NCI-H2029 treated with DMSO at 0.1 percent for 48 hours (cell line): ENCODE results near the gene RPP30.

ENCODE experiments used
- DNase-seq: peaks from one replicate; lab custom pipeline; 2025; lab: John Stamatoyannopoulos, UW

RPP30 gene

GRCh38 chr10:90871766-90872647 is at the start of gene RPP30:
RPP30 (plus strand) TSS chr10:90871974; CDS start chr10:90871987, 13 bp downstream.
- DNase-seq, result peak; percentile 29

DNA sequence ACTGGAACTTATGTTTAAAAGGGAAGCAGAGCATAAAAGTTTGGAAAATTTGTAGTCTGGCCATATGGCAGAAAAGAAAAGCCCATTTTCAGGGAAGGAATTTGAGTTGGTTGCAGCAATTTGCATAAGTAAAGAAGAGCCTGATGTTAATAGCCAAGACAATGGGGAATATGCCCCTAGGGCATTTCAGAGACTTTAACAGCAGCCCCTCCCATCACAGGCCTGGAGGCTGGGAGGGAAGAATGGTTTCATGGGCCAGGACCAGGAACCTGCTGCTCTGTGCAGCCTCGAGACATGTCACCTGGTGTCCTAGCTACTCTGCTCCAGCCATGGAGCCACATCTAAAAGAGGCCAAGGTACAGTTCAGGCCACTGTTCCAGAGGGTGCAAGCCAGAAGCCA is 49.3 kb upstream of the RPP30 start:
- no peak for DNase-seq

- no peak for DNase-seq
Observed at GRCh38 chr10:90832111-90832510, 39.7 kb upstream of the RPP30 start.

GRCh38 chr10:90834326-90834725 is 37.4 kb upstream of the RPP30 start:
- DNase-seq, result no peak

GRCh38 chr10:90837486-90837885 is 34.3 kb upstream of the RPP30 start:
- DNase-seq, result no peak

DNA sequence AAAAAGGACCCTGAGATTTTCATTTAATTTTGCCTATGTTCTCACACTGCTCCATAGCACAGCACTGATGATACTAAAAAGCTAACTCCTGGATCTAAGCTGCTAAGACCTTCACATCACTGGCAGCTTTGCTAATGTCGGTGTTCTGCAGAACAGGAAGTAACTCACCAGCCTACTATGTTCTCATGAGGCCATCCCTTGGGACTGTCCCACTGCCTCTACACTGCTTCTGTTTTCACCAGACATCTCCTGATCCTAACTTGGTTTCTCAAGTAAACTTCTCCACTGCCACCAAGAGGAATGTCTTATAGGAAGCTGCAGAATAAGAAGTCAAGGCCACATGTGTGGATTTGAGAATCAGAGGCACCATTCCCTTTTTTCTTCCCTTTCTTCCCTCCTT is 29.0 kb upstream of the RPP30 start:
- DNase-seq, result no peak

DNA sequence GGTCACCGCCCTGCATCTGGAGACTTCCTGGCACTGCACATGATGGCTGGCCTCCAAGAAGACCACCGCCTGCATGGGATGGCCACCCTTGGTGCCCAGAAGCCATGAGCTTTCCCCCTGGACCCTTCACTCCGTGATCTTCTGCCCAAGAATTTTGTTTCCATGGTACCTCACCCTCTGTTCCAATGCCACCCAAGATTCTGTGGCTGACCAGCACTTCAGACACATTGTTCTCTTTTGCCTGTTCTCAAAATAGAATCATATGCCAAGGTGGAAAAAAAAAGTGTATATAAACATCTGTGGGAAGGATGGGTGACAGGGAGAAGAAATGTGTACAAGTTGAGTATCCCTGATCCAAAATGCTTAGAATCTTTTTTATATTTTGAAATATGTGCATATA is 26.0 kb upstream of the RPP30 start:
- no peak for DNase-seq

DNA sequence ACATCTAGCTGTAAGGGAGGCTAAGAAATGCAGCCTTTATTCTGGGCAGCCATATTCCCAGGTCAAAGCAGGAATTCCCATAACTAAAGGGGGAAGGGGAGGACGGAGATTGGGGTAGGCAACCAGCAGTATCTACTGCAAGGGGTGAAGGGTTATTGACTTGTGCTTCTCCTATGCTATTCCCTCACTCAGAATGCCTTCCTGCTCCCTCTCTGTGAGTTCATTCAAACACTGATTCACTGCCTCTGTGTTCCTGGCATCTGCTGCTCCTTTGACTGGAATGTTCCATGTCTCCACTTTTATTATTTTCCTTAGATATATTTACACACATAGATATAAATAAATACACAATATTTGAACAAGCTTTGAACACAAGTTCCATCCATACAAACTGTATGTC is 25.0 kb upstream of the RPP30 start:
- DNase-seq, result no peak

- no peak for DNase-seq
Observed at GRCh38 chr10:90847436-90847835, 24.3 kb upstream of the RPP30 start.

GRCh38 chr10:90849956-90850749 is 21.6 kb upstream of the RPP30 start:
- no peak for DNase-seq

DNA sequence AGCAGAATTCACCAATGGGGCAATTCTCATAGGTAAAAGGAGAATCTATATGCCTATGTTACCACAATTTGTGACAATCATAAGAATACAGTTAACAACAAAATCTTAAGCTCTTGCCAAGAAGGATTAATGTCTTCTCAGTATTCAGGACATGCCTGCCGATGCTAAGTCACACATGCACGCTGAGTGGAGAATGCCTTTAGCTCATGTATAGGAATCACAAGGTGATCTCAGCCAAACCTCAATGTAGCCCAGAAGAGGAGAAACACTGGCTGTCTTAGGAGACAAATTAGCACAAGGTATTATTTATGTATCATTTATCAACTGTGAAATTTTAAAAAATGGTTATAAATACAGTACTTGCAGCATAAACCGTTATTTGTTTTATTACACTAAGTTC is 16.6 kb upstream of the RPP30 start:
- no peak for DNase-seq

DNA sequence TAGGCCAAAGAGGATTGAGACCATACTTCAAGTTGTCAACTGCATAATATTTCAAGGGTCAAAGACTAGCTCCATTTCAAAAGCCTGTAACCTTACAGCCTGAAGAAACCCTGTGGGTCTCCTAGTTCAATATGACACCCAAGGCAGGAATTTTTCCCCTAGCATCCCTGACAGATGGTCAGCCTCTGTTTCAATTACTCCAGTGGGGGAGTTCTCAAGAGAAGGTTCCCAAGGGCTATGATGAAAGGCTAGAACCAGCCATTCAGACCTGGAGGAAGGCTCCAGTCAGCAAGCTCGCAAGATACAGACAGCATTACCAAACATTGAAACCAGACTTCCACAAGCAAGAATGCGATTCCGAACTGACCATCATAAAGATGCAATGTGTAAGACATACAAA is 15.5 kb upstream of the RPP30 start:
- no peak for DNase-seq

GRCh38 chr10:90856964-90857634 is 14.7 kb upstream of the RPP30 start:
- no peak for DNase-seq

- no peak for DNase-seq
Observed at GRCh38 chr10:90857635-90858460, 13.9 kb upstream of the RPP30 start, which contains the start of gene HTR7. HTR7 (minus strand) TSS chr10:90858039; CDS start chr10:90857671, 368 bp downstream.

- DNase-seq, result no peak
Observed at GRCh38 chr10:90858461-90858968, 13.3 kb upstream of the RPP30 start.

DNA sequence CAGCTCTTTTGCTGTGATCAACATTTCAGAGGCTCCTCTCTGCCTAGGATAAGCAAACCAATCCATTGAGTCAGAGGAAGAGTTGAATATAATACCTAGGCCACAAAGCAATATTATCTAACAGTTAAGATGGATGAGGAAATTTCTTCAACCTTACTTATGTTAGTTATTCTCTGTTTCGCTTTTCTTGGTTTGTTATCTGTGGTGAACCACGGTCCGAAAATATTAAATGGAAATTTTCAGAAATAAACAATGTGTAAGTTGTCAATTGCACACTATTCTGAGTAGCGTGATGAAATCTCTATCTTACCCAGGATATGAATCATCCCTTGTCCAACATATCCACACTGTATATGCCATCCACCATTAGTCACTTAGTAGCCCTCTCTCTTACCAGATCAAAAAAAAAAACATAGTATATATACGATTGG is 12.4 kb upstream of the RPP30 start:
- no peak for DNase-seq

DNA sequence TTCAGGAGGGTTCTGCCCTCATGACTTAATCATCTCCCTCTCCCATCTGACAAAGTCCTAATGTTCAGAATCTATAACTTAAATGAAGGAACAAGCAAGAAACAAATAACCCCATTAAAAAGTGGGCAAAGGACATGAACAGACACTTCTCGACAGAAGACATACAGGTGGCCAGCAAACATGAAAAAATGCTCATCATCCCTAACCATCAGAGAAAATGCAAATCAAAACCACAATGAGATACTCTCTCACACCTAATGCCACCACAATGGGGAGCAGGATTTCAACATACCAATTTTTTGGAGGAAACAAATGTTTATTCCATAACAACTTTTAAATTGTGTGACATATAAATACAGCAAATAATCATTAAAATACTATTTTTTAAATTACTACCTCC is 11.0 kb upstream of the RPP30 start:
- no peak for DNase-seq

GRCh38 chr10:90862908-90863514 is 8.8 kb upstream of the RPP30 start:
- no peak for DNase-seq

GRCh38 chr10:90865401-90865800 is 6.4 kb upstream of the RPP30 start:
- no peak for DNase-seq

GRCh38 chr10:90866050-90866598 is 5.7 kb upstream of the RPP30 start:
- no peak for DNase-seq
